Measurements from ENCODE around the gene OSBPL2.

OSBPL2 gene

DNA sequence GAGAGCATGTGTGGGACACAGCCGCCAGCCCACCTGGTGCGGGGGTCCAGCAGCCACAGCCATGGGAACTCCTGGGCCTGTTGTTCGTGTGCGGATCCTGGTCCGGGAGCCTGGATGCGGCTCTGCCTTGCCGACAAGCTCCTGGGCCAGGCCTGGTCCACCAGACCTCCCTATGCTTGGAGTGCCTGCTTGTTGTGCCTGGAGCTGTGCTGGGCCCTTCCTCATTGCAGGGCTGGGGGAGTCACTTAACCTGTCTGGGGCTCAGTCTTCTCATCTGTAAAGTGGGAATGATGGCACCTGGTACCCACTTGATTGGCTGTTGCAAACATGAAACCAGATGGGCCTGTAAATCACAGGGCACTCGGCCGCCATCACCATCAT lies 2.6 kb upstream of the OSBPL2 start:
- H3K4me1 ChIP-seq (ENCODE audit: control insufficient read depth, insufficient read depth, low read length) = peaks cover 20% of the 10 kb centered on the region
- no peaks in the 10 kb centered on the region for H3K36me3 ChIP-seq (ENCODE audit: control insufficient read depth, insufficient read depth, low read length)
- H3K27ac ChIP-seq (ENCODE audit: insufficient read depth, low read depth, low read length, poor library complexity, severe bottlenecking) = no peak overlapping the region
- H3K27me3 ChIP-seq (ENCODE audit: control insufficient read depth, insufficient read depth, low read length, poor library complexity, severe bottlenecking) = no peaks in the 10 kb centered on the region
- WGBS, 2 experiments = 94 to 95% methylated on average over 9 of the region's 9 CpGs
- H3K9me3 ChIP-seq (ENCODE audit: control insufficient read depth, low read length) = no peaks in the 10 kb centered on the region
- H3K4me3 ChIP-seq (ENCODE audit: insufficient read depth, low read depth, low read length) = no peak overlapping the region

DNA sequence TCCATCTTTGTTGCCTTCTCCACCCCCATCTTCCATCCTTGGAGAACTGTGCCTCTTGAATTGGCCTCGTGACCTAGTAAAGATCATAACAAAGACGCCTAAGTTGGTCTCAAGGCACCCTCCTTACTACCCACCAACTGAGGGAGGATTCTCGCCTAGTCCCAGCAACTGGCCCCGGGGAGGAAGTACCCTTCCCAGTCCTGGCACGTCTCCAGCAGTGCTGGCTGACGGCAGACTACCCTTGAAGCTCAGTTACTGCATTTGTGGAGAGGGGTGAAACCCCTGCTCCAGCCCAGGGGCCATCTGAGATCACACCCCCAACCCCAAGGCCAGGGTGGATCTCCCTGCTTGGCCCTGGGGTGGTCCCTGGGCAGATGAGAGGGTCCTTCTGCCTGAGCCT lies 2.1 kb upstream of the OSBPL2 start:
- Histone ChIP-seq H3K4me3 (ENCODE audit: insufficient read depth, low read depth, low read length) (no peak overlapping the region), H3K9me3 (ENCODE audit: control insufficient read depth, low read length) (no peaks in the 10 kb centered on the region), H3K4me1 (ENCODE audit: control insufficient read depth, insufficient read depth, low read length) (peaks cover 20% of the 10 kb centered on the region), H3K36me3 (ENCODE audit: control insufficient read depth, insufficient read depth, low read length) (no peaks in the 10 kb centered on the region), H3K27me3 (ENCODE audit: control insufficient read depth, insufficient read depth, low read length, poor library complexity, severe bottlenecking) (no peaks in the 10 kb centered on the region), H3K27ac (ENCODE audit: insufficient read depth, low read depth, low read length, poor library complexity, severe bottlenecking) (peak overlapping the region; percentile 37)
- 84 to 86% methylated on average over 6 of the region's 6 CpGs for WGBS, 2 experiments

DNA sequence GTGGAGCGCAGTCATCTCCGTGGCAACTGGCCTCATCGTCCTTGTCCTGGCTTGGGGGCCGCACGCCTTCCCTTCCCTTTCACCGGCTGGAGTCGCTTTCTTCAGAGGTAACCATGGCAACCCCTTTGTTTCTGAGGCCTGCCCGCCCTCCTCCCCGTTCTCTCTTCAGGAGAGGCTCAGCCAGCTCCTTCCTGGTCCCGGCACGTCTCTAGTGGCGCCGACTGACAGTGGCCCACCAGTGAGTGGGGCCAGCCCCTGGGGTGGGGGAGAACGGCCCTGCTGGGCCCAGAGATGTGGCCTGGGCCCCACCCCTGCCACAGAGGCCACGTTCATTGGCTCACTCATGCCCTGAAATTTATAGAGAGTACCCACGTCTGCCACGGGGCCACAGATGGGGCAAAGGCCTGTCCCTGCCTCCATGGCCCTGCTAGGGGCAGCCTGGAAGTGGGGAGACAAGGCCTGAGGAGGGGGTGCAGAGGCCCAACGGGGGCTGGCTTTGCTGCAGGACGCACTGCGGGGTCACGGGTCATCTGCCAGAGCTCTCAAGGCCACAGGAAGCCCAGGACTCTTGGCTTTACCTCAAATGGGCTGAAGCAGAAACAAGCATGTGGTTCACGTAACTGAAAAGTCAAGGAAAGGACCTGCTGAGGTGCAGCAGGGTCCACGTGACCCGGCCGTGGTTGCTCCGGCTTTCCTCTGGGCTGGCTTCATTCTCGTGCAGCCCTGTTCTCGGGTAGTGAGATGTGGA lies 1.4 kb upstream of the OSBPL2 start:
- WGBS, 2 experiments = 46% methylated on average over 28 of the region's 28 CpGs

DNA sequence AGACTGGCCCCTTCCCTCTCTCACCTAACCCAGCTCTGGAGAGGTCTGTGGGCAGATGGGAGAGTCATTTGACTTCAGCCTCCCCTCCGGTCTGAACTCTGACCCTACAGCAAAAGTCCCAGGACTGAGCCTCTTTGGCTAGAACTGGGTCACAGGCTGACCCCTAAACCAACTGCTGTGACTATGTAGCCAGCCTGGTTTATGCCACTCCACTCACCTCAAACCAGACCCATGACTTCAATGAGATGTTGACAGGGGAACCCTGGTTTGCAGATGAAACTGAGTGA lies 864 bp upstream of the OSBPL2 start:
- H3K4me3 ChIP-seq (ENCODE audit: insufficient read depth, low read depth, low read length) = no peak overlapping the region
- peaks cover 20% of the 10 kb centered on the region for H3K4me1 ChIP-seq (ENCODE audit: control insufficient read depth, insufficient read depth, low read length)
- H3K36me3 ChIP-seq (ENCODE audit: control insufficient read depth, insufficient read depth, low read length) = no peaks in the 10 kb centered on the region
- H3K27ac ChIP-seq (ENCODE audit: insufficient read depth, low read depth, low read length, poor library complexity, severe bottlenecking) = no peak overlapping the region
- no peaks in the 10 kb centered on the region for H3K9me3 ChIP-seq (ENCODE audit: control insufficient read depth, low read length)
- 83 to 94% methylated on average over 1 of the region's 1 CpG for whole genome bisulfite sequencing, 2 experiments
- no peaks in the 10 kb centered on the region for H3K27me3 ChIP-seq (ENCODE audit: control insufficient read depth, insufficient read depth, low read length, poor library complexity, severe bottlenecking)

More for the DNA sequence above, 1.4 kb upstream of the OSBPL2 start:
- Histone ChIP-seq H3K27ac (ENCODE audit: insufficient read depth, low read depth, low read length, poor library complexity, severe bottlenecking) (peak overlapping the region; percentile 76), H3K4me3 (ENCODE audit: insufficient read depth, low read depth, low read length) (peak overlapping the region; percentile 13), H3K9me3 (ENCODE audit: control insufficient read depth, low read length) (no peaks in the 10 kb centered on the region), H3K36me3 (ENCODE audit: control insufficient read depth, insufficient read depth, low read length) (no peaks in the 10 kb centered on the region), H3K4me1 (ENCODE audit: control insufficient read depth, insufficient read depth, low read length) (peaks cover 20% of the 10 kb centered on the region), H3K27me3 (ENCODE audit: control insufficient read depth, insufficient read depth, low read length, poor library complexity, severe bottlenecking) (no peaks in the 10 kb centered on the region)

DNA sequence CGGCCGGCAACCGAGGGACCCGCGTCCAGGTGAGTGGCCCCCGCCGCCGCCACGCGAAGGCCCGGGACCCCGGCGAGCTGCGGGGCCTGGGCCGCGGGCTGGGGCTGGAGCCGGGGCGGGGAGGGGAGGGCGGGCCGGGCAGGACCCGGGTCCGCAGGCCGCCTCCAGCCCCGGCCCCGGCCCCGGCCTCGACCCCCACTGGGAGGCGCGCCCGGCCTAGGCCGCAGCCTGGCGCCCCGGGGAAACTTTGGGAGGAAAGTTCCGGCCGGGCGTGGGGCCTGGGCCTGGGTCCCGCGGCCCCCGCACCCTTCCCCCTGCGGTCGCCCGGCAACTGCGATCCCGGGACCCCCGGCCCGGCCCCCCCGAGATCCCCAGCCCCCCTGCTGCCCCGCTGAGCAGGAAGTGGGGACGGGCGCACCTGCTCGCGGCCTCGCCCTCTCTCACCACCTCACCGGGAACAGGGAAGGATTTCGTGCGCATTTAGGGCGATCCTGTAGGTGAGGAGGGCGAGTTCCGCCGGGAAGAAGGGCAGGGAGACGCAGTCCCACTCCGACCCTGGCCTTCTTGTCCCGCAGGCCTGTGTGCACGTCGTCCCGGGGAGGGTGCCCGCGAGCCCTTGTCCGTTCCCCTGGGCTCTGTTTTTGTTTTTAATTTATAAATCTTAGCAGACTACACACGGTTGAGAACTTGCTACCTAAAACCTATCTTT lies 402 bp downstream of the OSBPL2 start:
- Histone ChIP-seq H3K36me3 (ENCODE audit: control insufficient read depth, insufficient read depth, low read length) (no peaks in the 10 kb centered on the region), H3K9me3 (ENCODE audit: control insufficient read depth, low read length) (no peaks in the 10 kb centered on the region), H3K27me3 (ENCODE audit: control insufficient read depth, insufficient read depth, low read length, poor library complexity, severe bottlenecking) (no peaks in the 10 kb centered on the region), H3K4me3 (ENCODE audit: insufficient read depth, low read depth, low read length) (peak overlapping the region; percentile 68), H3K27ac (ENCODE audit: insufficient read depth, low read depth, low read length, poor library complexity, severe bottlenecking) (no peak overlapping the region), H3K4me1 (ENCODE audit: control insufficient read depth, insufficient read depth, low read length) (peaks cover 20% of the 10 kb centered on the region)
- 1% methylated on average over 69 to 70 of the region's 70 CpGs for WGBS, 2 experiments

- H3K27ac ChIP-seq (ENCODE audit: insufficient read depth, low read depth, low read length, poor library complexity, severe bottlenecking) = no peak overlapping the region
These were observed 1.1 kb downstream of the OSBPL2 start for GRCh38 chr20:62239278-62239879.

DNA sequence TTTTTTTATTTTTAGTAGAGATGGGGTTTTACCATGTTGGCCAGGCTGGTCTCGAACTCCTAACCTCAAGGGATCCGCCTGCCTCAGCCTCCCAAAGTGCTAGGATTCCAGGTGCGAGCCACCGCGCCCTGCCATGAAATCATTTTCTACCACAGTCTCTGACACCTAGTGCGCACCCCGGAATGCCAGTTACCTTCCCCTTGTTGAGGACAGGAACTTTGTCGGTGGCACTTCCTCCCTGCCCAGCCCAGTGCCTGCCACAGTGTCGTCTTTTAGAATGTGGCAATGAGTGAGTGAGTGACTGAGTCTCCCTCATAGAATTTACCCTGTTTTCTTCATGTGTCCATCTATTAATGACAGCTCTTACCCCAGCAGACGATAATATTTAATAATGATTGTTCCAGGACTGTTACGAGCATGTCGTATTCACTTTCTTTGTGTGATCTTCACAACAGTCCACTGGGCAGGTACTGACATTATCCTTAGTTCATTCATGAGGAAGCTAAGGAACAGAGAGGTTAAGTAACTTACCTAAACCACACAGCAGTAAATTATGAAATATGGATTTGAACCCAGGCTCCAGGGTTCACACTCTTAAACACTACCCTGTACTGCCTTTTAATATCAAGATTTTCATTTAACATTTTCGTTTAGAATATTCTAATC lies 1.8 kb downstream of the OSBPL2 start:
- no peaks in the 10 kb centered on the region for H3K9me3 ChIP-seq (ENCODE audit: control insufficient read depth, low read length)
- H3K27ac ChIP-seq (ENCODE audit: insufficient read depth, low read depth, low read length, poor library complexity, severe bottlenecking) = no peak overlapping the region
- no peaks in the 10 kb centered on the region for H3K36me3 ChIP-seq (ENCODE audit: control insufficient read depth, insufficient read depth, low read length)
- WGBS, 2 experiments = 94 to 96% methylated on average over 13 of the region's 13 CpGs
- peaks cover 12% of the 10 kb centered on the region for H3K4me1 ChIP-seq (ENCODE audit: control insufficient read depth, insufficient read depth, low read length)
- H3K27me3 ChIP-seq (ENCODE audit: control insufficient read depth, insufficient read depth, low read length, poor library complexity, severe bottlenecking) = no peaks in the 10 kb centered on the region
- H3K4me3 ChIP-seq (ENCODE audit: insufficient read depth, low read depth, low read length) = no peak overlapping the region

More at GRCh38 chr20:62239278-62239879, 1.1 kb downstream of the OSBPL2 start:
- no peaks in the 10 kb centered on the region for H3K9me3 ChIP-seq (ENCODE audit: control insufficient read depth, low read length)
- peaks cover 20% of the 10 kb centered on the region for H3K4me1 ChIP-seq (ENCODE audit: control insufficient read depth, insufficient read depth, low read length)
- no peaks in the 10 kb centered on the region for H3K27me3 ChIP-seq (ENCODE audit: control insufficient read depth, insufficient read depth, low read length, poor library complexity, severe bottlenecking)
- 69 to 71% methylated on average over 23 of the region's 23 CpGs for WGBS, 2 experiments
- H3K4me3 ChIP-seq (ENCODE audit: insufficient read depth, low read depth, low read length) = peak overlapping the region; percentile 68
- H3K36me3 ChIP-seq (ENCODE audit: control insufficient read depth, insufficient read depth, low read length) = no peaks in the 10 kb centered on the region

DNA sequence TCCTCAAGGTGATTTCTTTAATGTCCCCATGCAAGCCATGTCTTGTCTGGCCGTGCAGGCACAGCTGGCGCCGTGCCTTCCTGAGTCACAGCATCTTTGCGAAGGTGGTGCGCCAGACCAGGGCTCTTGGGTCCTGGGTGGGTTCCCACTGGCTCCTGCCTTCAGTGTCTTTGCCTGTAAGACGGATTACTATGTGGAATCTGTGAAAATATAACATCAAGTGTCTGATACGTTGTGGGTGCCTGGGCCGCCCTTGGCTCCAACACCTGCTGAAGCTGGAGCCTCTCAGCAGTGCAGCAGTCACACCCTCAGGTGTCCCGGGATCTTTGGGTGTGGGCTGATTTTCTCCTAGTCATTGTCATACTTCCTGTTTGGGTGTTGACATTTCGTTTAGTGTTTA lies 3.2 kb downstream of the OSBPL2 start:
- H3K27ac ChIP-seq (ENCODE audit: insufficient read depth, low read depth, low read length, poor library complexity, severe bottlenecking) = no peak overlapping the region
- no peaks in the 10 kb centered on the region for H3K27me3 ChIP-seq (ENCODE audit: control insufficient read depth, insufficient read depth, low read length, poor library complexity, severe bottlenecking)
- peaks cover 12% of the 10 kb centered on the region for H3K4me1 ChIP-seq (ENCODE audit: control insufficient read depth, insufficient read depth, low read length)
- no peak overlapping the region for H3K4me3 ChIP-seq (ENCODE audit: insufficient read depth, low read depth, low read length)
- H3K36me3 ChIP-seq (ENCODE audit: control insufficient read depth, insufficient read depth, low read length) = no peaks in the 10 kb centered on the region
- 96 to 98% methylated on average over 10 of the region's 10 CpGs for WGBS, 2 experiments
- H3K9me3 ChIP-seq (ENCODE audit: control insufficient read depth, low read length) = no peaks in the 10 kb centered on the region

GRCh38 chr20:62242176-62242575 lies 3.9 kb downstream of the OSBPL2 start:
- Histone ChIP-seq H3K36me3 (ENCODE audit: control insufficient read depth, insufficient read depth, low read length) (no peaks in the 10 kb centered on the region), H3K27me3 (ENCODE audit: control insufficient read depth, insufficient read depth, low read length, poor library complexity, severe bottlenecking) (no peaks in the 10 kb centered on the region), H3K27ac (ENCODE audit: insufficient read depth, low read depth, low read length, poor library complexity, severe bottlenecking) (no peak overlapping the region), H3K4me1 (ENCODE audit: control insufficient read depth, insufficient read depth, low read length) (peaks cover 8% of the 10 kb centered on the region), H3K4me3 (ENCODE audit: insufficient read depth, low read depth, low read length) (no peak overlapping the region), H3K9me3 (ENCODE audit: control insufficient read depth, low read length) (no peaks in the 10 kb centered on the region)
- WGBS, 2 experiments = 92 to 93% methylated on average over 6 of the region's 6 CpGs

GRCh38 chr20:62243106-62243505 lies 4.8 kb downstream of the OSBPL2 start:
- 85 to 86% methylated on average over 22 of the region's 22 CpGs for WGBS, 2 experiments
- Histone ChIP-seq H3K27me3 (ENCODE audit: control insufficient read depth, insufficient read depth, low read length, poor library complexity, severe bottlenecking) (no peaks in the 10 kb centered on the region), H3K4me3 (ENCODE audit: insufficient read depth, low read depth, low read length) (no peak overlapping the region), H3K27ac (ENCODE audit: insufficient read depth, low read depth, low read length, poor library complexity, severe bottlenecking) (no peak overlapping the region), H3K9me3 (ENCODE audit: control insufficient read depth, low read length) (no peaks in the 10 kb centered on the region), H3K4me1 (ENCODE audit: control insufficient read depth, insufficient read depth, low read length) (no peaks in the 10 kb centered on the region), H3K36me3 (ENCODE audit: control insufficient read depth, insufficient read depth, low read length) (no peaks in the 10 kb centered on the region)

Measured in ectodermal cell (in vitro differentiated cells).